ENCODE data around the gene RNASEH2B.

GRCh38 chr13:50912851-50913250 is 3.3 kb downstream of the RNASEH2B start:
- no peak for TF ChIP-seq YY1 (IDR thresholded peaks at IDR 0.05; ENCODE audit: insufficient read depth, insufficient read length)
- TF ChIP-seq ZNF274 (IDR thresholded peaks at IDR 0.05; ENCODE audit: low read depth, low read length): no peak
